GM18861 (cell line): ENCODE results near the gene SLC4A1AP.

ENCODE experiments used
- ATAC-seq: cut with Tn5 transposase; IDR thresholded peaks from one replicate; pipeline ENCODE4 v1.9.1; 2021; ENCODE audit not compliant: unreplicated experiment

SLC4A1AP gene

GRCh38 chr2:27697660-27698059, 34.0 kb downstream of the SLC4A1AP start:
- ATAC-seq: no peak

GRCh38 chr2:27701676-27702075, 38.0 kb downstream of the SLC4A1AP start:
- no peak for ATAC-seq

GRCh38 chr2:27702302-27702701, 38.6 kb downstream of the SLC4A1AP start:
- ATAC-seq: no peak

- ATAC-seq: no peak
Measured at GRCh38 chr2:27703638-27704341, 40.1 kb downstream of the SLC4A1AP start.

GRCh38 chr2:27704342-27704876, 40.7 kb downstream of the SLC4A1AP start:
- ATAC-seq: no peak

GRCh38 chr2:27705851-27706622, 42.3 kb downstream of the SLC4A1AP start:
- no peak for ATAC-seq

GRCh38 chr2:27707462-27708256, 44.0 kb downstream of the SLC4A1AP start:
- ATAC-seq: no peak

GRCh38 chr2:27708257-27708654, 44.6 kb downstream of the SLC4A1AP start:
- ATAC-seq: no peak

- ATAC-seq: no peak
Measured at GRCh38 chr2:27708666-27709065, 45.0 kb downstream of the SLC4A1AP start.

GRCh38 chr2:27709326-27709725, 45.6 kb downstream of the SLC4A1AP start:
- ATAC-seq: no peak

- no peak for ATAC-seq
Measured at GRCh38 chr2:27709960-27710575, 46.4 kb downstream of the SLC4A1AP start.

- no peak for ATAC-seq
Measured at GRCh38 chr2:27710640-27711430, 47.1 kb downstream of the SLC4A1AP start.

- ATAC-seq: no peak
Measured at GRCh38 chr2:27711804-27712203, 48.1 kb downstream of the SLC4A1AP start.

- ATAC-seq: no peak
Measured at GRCh38 chr2:27712522-27712921, 48.8 kb downstream of the SLC4A1AP start.

- no peak for ATAC-seq
Measured at GRCh38 chr2:27713201-27713600, 49.5 kb downstream of the SLC4A1AP start.

GRCh38 chr2:27714053-27714452, 50.4 kb downstream of the SLC4A1AP start:
- ATAC-seq: no peak

GRCh38 chr2:27714851-27715291, 51.2 kb downstream of the SLC4A1AP start:
- no peak for ATAC-seq

GRCh38 chr2:27715318-27716210, 51.9 kb downstream of the SLC4A1AP start:
- no peak for ATAC-seq
